HG03025 (cell line): ENCODE measurements around the gene NLRP13.

Experiments
- ATAC-seq: cut with Tn5 transposase; IDR thresholded peaks from one replicate; pipeline ENCODE4 v1.9.1; 2021; ENCODE audit warnings: mild to moderate bottlenecking, moderate library complexity; ENCODE audit not compliant: unreplicated experiment, low FRiP score

The NLRP13 gene

GRCh38 chr19:55907286-55907685 is 24.9 kb downstream of the NLRP13 start:
- ATAC-seq: no peak

GRCh38 chr19:55902080-55902751 is 29.9 kb downstream of the NLRP13 start:
- ATAC-seq: no peak

- ATAC-seq: no peak
These were observed 30.6 kb downstream of the NLRP13 start for GRCh38 chr19:55901369-55902079.

- no peak for ATAC-seq
These were observed 33.2 kb downstream of the NLRP13 start for GRCh38 chr19:55898911-55899310.

GRCh38 chr19:55882626-55883025 is 49.5 kb downstream of the NLRP13 start:
- ATAC-seq: no peak

- no peak for ATAC-seq
These were observed 54.9 kb downstream of the NLRP13 start for GRCh38 chr19:55877211-55877610.

GRCh38 chr19:55870736-55871135 is 61.4 kb downstream of the NLRP13 start:
- no peak for ATAC-seq

- no peak for ATAC-seq
These were observed 65.0 kb downstream of the NLRP13 start for GRCh38 chr19:55867101-55867500.

GRCh38 chr19:55866521-55866920 is 65.6 kb downstream of the NLRP13 start:
- no peak for ATAC-seq

- ATAC-seq: no peak
These were observed 73.2 kb downstream of the NLRP13 start for GRCh38 chr19:55858969-55859368.

- no peak for ATAC-seq
These were observed 73.7 kb downstream of the NLRP13 start for GRCh38 chr19:55858401-55858800.

- no peak for ATAC-seq
These were observed 74.2 kb downstream of the NLRP13 start for GRCh38 chr19:55857974-55858373.

GRCh38 chr19:55857149-55857548 is 75.0 kb downstream of the NLRP13 start:
- ATAC-seq: no peak

GRCh38 chr19:55855160-55855559 is 77.0 kb downstream of the NLRP13 start:
- no peak for ATAC-seq
